H1 (cell line): Measurements from ENCODE around the gene IL31RA. TPM values are rescaled to one million over a fixed set of nuclear protein-coding genes. Genes with fewer than 3 reads are reported as not detected.

Source experiments
- E2F6 ChIP-seq: IDR thresholded peaks from 2 replicates; pipeline ENCODE4 v1.6.1; 2012; ENCODE audit warnings: inconsistent platforms
- EGR1 ChIP-seq: IDR thresholded peaks from 2 replicates; pipeline ENCODE4 v1.6.1; 2011; ENCODE audit warnings: low read depth, low read length, borderline replicate concordance
- POU5F1 ChIP-seq: IDR thresholded peaks from 2 replicates; pipeline ENCODE4 v1.6.1; 2011; ENCODE audit warnings: low read depth, mild to moderate bottlenecking, low read length, moderate library complexity
- SIX5 ChIP-seq: IDR thresholded peaks from 2 replicates; pipeline ENCODE4 v1.6.1; 2011; ENCODE audit warnings: mild to moderate bottlenecking, low read depth, low read length
- TBP ChIP-seq: IDR thresholded peaks from 2 replicates; pipeline ENCODE4 v1.6.1; 2011; ENCODE audit warnings: low read depth, low read length, improper control_type of control experiment
- polyA plus RNA-seq, 7 experiments: library from polyadenylated mRNA; depleted of rRNA in 3 of 7; stranded (reverse) in 5 of 7; unstranded in 2 of 7; fragments of >200 nt in 5 of 7; fragments of 200-250 nt in 2 of 7; gene quantifications; 1 replicate in 5 of 7; 2 replicates in 1 of 7; 4 replicates in 1 of 7; pipeline versions ENCODE4 v1.2.1 to v1.2.3, GENCODE V29; 2011 to 2013; ENCODE audit warnings: missing spikeins in 2 of 7, mixed read lengths in 2 of 7
- total RNA-seq: library from RNA; stranded (reverse); fragmentation: NEBNext Ultra II Directional; extraction: Animal tissue kit (Norgen Biotek cat#: 25700); gene quantifications from 2 replicates; pipeline ENCODE4 v1.2.1, GENCODE V29; 2021

IL31RA gene
- total and polyA plus RNA-seq, 2 of the 8 experiments (the other 6 are each of a cell fraction or from before 2014, with no cell fraction given), result not detected

- TF ChIP-seq SIX5 (no peak), E2F6 (no peak), TBP (no peak), EGR1 (no peak), POU5F1 (no peak)
Measured at GRCh38 chr5:55913466-55914413, 62.6 kb downstream of the IL31RA start (continued).
